ENCODE results near the gene ENTREP3. TPM values are rescaled to one million over a fixed set of nuclear protein-coding genes. Genes with fewer than 3 reads are reported as not detected.

Gene ENTREP3
- total and polyA plus RNA-seq, 5 donors: 9.4 to 22.3 (median 14.6) TPM

- Histone ChIP-seq H3K27ac (ENCODE audit: low read length) (no peak overlapping the region), H3K27me3 (ENCODE audit: control insufficient read depth, insufficient read depth) (no peaks in the 10 kb centered on the region), H3K4me3 (ENCODE audit: low read length) (no peak overlapping the region), H3K4me1 (ENCODE audit: control insufficient read depth, insufficient read depth, low read length) (no peaks in the 10 kb centered on the region), H3K9me3 (ENCODE audit: control insufficient read depth, low read length) (no peaks in the 10 kb centered on the region)
- 59% methylated on average over 10 of the region's 10 CpGs for WGBS
- ATAC-seq (no peak), DNase-seq (no peak)
- intact Hi-C loops (cut with DNase I): loop anchor here (5.0 kb wide), 1 partner anchor 44 kb away; the partner anchor contains the start of gene RUSC1 (in 4 of the 4)
Observed at GRCh38 chr1:155278689-155279160, 23.4 kb upstream of the ENTREP3 start.

DNA sequence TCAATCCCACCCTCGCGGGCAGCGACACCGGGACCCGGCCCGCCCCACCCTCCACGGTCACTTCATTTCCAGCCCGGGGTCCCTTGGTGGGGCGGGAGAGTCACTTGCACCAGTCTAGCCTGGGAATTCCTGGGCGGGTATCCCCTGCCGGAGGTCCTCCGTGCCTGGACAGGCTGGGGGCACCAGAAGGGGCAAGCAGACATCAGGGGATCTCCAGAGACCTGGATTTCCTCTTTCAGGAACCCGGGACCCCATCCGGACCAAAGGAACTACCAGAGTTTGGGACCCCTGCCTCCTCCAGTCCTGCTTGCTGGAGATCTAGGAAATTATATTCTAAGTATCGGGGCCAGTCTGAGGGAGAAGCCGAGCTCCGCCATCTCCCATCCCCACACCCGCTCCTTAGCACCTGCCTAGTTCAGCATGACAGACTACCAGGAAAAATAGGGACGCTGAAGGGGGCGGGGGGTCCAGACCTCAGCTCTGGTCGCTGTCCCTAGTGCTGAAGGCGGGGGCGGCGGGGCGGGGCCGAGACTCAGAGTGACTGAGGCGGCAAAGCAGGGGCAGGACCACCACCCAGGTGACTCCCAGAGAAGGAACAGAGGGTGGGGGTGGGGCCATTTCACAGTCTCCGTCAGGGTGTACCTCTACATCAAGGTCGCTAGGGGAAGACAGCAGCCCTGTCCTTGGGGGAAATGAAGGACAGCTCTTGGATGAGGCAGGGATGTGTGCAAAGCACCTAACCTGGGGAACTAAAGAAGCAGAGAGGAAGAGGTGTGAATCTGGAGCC lies 22.8 kb upstream of the ENTREP3 start:
- no peak overlapping the region for H3K27ac ChIP-seq (ENCODE audit: low read length)
- peak; percentile 59 to 83 (median 82) for DNase-seq

DNA sequence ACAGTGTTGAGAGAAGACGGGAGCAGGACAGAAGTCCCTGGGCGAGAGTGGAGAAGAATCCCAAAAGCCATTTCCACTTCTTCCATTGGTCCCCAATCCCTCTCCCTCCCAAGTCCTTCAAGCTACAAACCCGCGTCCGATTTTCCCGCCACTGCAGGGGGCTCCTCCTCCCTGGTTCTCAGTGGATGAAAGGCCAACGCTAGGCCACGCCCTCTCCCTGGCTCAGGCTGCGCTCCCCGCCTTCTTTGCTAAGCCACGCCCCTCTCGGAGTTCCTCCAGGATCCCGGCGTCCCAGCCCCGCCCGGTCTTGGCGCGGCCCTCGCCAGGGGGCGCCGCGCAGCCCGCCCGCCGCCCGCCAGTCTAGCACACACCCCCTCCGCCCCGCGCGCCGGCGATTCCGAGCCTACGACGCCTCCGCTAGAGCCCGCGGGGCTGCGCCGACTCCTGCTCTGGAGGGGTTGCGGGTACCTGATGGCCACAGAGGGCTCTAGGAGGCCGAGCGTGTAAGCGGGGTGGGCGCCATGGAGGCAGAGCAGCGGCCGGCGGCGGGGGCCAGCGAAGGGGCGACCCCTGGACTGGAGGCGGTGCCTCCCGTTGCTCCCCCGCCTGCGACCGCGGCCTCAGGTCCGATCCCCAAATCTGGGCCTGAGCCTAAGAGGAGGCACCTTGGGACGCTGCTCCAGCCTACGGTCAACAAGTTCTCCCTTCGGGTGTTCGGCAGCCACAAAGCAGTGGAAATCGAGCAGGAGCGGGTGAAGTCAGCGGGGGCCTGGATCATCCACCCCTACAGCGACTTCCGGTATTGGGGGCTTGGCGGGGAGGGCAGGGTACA lies 22.0 kb upstream of the ENTREP3 start, which contains the start of gene HCN3:
TSS of gene HCN3 (plus strand) at position 394 of the 832 bp plus-strand sequence. CDS start at position 522, 128 bp downstream.
- no peaks in the 10 kb centered on the region for H3K4me1 ChIP-seq (ENCODE audit: control insufficient read depth, insufficient read depth, low read length)
- peak; percentile 98 to 99 (median 99) for DNase-seq
- ATAC-seq: peak; percentile 86 to 91
- H3K4me3 ChIP-seq (ENCODE audit: low read length): peak within 1 kb of the TSS; percentile 62
- H3K27ac ChIP-seq (ENCODE audit: low read length): peak within 1 kb of the TSS; percentile 6
- no peaks in the 10 kb centered on the region for H3K9me3 ChIP-seq (ENCODE audit: control insufficient read depth, low read length)
- H3K27me3 ChIP-seq (ENCODE audit: control insufficient read depth, insufficient read depth): no peaks in the 10 kb centered on the region
- 1% methylated on average over 68 of the region's 68 CpGs for WGBS
- intact Hi-C loops (cut with DNase I): loop anchor here (5.0 kb wide), 1 partner anchor 45 kb away; the partner anchor contains the start of gene RUSC1 (in 4 of the 4)

More for the DNA sequence above, 22.8 kb upstream of the ENTREP3 start:
- Histone ChIP-seq H3K4me3 (ENCODE audit: low read length) (peak overlapping the region; percentile 62), H3K27me3 (ENCODE audit: control insufficient read depth, insufficient read depth) (no peaks in the 10 kb centered on the region), H3K9me3 (ENCODE audit: control insufficient read depth, low read length) (no peaks in the 10 kb centered on the region), H3K4me1 (ENCODE audit: control insufficient read depth, insufficient read depth, low read length) (no peaks in the 10 kb centered on the region)
- peak; percentile 7 to 13 for ATAC-seq
- intact Hi-C loops (cut with DNase I): loop anchor here (5.0 kb wide), 1 partner anchor 44 kb away; the partner anchor contains the start of gene RUSC1 (in 4 of the 4)
- 1% methylated on average over 29 of the region's 29 CpGs for whole genome bisulfite sequencing

DNA sequence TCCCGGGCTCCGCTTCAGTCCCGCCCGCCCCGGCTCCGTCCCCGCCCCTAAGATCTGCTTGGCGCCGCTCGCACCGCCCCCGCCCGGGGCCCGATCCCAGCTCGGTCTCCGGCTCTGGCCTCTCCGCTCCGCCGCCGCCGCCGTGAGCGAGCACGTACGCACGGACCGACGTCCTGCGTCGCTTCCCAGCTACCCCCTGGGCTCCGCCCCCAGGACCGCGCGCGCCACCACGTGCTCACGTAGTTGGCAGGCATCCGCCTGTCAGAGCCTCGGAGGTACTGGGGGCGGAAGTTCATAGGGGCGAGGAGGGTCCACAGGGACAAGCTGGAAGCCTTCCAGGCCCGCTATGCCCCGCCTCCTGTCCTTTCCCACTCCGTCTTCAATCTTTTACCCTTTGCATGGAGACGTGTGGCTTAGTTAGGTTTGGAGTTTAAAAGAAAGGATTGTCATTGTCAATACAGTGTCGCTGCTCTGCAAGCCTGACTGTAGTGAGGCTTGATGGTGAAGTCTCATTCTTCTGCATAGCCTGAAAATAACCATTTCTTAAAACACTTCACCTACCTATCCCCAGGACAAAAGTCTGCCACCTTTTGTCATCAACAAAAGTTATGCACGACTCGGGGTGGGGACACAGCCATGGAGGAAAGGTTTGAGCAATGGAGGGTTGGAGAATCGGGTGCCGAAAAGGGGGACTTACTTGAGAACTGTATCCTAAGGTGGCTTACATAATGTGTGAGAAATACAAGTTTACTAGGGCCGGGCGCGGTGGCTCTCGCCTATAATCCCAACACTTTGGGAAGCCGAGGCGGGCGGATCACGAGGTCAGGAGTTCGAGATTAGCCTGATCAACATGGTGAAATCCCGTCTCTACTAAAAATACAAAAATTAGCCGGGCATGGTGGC lies 18.3 kb upstream of the ENTREP3 start, which contains the start of gene CLK2:
TSS of gene CLK2 (minus strand) at position 162 of the 903 bp plus-strand sequence. CDS start 2,527 bp downstream, outside the sequence.
- intact Hi-C loops (cut with DNase I): no loop called here
- Histone ChIP-seq H3K4me3 (ENCODE audit: low read length) (peak within 1 kb of the TSS; percentile 62), H3K9me3 (ENCODE audit: control insufficient read depth, low read length) (no peaks in the 10 kb centered on the region), H3K4me1 (ENCODE audit: control insufficient read depth, insufficient read depth, low read length) (no peaks in the 10 kb centered on the region), H3K27ac (ENCODE audit: low read length) (peak within 1 kb of the TSS; percentile 65), H3K27me3 (ENCODE audit: control insufficient read depth, insufficient read depth) (no peaks in the 10 kb centered on the region)
- peak; percentile 93 to 95 for ATAC-seq
- 12% methylated on average over 61 of the region's 61 CpGs for WGBS
- DNase-seq: peak; percentile 98 to 99 (median 98)

DNA sequence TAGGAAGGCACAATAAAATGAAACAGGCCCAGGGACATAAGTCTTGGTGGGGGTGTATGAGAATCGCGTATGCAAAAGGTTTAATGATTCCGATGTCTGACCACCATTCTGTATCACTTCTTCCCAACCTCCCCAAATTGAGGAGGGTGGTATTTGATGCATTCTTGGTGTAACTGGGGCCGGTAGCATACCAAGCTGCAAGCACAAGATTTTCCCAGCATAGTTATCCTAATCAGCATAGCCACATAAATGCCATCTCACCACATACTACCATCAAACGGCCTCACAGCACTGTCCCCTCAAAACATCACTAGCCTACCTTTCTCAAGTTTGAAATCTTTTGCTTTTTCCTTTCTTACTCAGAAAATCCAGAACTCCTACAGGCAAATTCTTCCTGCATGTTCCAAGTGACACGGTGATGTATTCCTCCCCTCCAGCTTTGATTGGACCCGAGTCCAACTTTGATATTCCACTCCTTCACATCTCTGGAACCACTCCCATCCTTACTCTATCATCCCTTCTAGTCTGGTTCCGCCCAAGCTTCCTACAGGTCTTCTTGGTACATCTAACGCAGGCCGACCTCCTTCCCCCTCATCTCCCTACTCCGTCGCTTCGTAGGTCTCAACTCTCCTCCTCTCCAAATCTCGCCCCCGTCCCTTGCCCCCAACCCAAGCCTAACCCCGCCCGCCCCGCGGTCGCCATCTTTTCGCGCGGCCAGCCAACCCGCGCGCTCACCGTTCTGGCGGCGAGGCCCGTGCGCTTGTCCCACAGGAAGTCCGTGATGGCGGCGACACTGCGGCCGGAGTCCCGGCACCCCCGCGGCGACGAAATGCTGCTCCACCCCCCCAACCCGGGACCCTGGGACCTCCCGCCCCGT lies 17.4 kb upstream of the ENTREP3 start:
- intact Hi-C loops (cut with DNase I): no loop called here

GRCh38 chr1:155269381-155269780 lies 14.1 kb upstream of the ENTREP3 start:
- 92% methylated on average over 21 of the region's 21 CpGs for WGBS
- ATAC-seq (no peak), DNase-seq (no peak)
- Histone ChIP-seq H3K4me1 (ENCODE audit: control insufficient read depth, insufficient read depth, low read length) (no peaks in the 10 kb centered on the region), H3K9me3 (ENCODE audit: control insufficient read depth, low read length) (no peaks in the 10 kb centered on the region), H3K4me3 (ENCODE audit: low read length) (no peak overlapping the region), H3K27me3 (ENCODE audit: control insufficient read depth, insufficient read depth) (no peaks in the 10 kb centered on the region), H3K27ac (ENCODE audit: low read length) (no peak overlapping the region)
- intact Hi-C loops (cut with DNase I): loop anchor here in 1 of 4 donors (10.0 kb wide), 1 partner anchor 245 kb away; no protein-coding TSS in a partner anchor

More for the DNA sequence above, 17.4 kb upstream of the ENTREP3 start:
- peak; percentile 51 to 61 for ATAC-seq
- no peaks in the 10 kb centered on the region for H3K9me3 ChIP-seq (ENCODE audit: control insufficient read depth, low read length)
- H3K4me1 ChIP-seq (ENCODE audit: control insufficient read depth, insufficient read depth, low read length): no peaks in the 10 kb centered on the region
- H3K27ac ChIP-seq (ENCODE audit: low read length): peak overlapping the region; percentile 64
- H3K4me3 ChIP-seq (ENCODE audit: low read length): peak overlapping the region; percentile 62
- DNase-seq: no peak
- 4% methylated on average over 44 of the region's 44 CpGs for WGBS
- no peaks in the 10 kb centered on the region for H3K27me3 ChIP-seq (ENCODE audit: control insufficient read depth, insufficient read depth)

GRCh38 chr1:155268630-155269029 lies 13.3 kb upstream of the ENTREP3 start:
- intact Hi-C loops (cut with DNase I): loop anchor here in 1 of 4 donors (10.0 kb wide), 1 partner anchor 246 kb away; no protein-coding TSS in a partner anchor
- 89% methylated on average over 21 of the region's 21 CpGs for WGBS
- H3K27ac ChIP-seq (ENCODE audit: low read length): no peak overlapping the region

DNA sequence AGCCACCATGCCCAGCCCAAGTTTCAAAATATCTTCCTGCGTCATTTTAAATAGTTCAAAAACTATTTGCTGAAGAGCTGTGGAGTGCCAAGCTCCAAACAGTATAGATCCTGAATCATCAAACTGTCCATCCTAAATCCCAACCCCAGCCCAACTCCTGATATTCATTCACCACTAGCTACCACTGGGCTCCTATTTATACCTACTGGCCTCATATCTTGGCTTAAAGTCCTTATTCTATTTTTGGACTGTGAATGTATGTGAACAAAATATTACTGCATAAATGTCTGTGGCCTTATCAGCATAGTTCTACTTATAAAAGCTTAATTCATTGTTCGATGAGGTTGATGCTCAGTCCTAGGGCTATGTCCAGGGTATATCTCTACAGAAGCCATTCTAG lies 12.1 kb upstream of the ENTREP3 start:
- ATAC-seq (no peak), DNase-seq (no peak)
- no peaks in the 10 kb centered on the region for H3K27me3 ChIP-seq (ENCODE audit: control insufficient read depth, insufficient read depth)
- peaks cover 2% of the 10 kb centered on the region for H3K4me1 ChIP-seq (ENCODE audit: control insufficient read depth, insufficient read depth, low read length)
- H3K27ac ChIP-seq (ENCODE audit: low read length): peak overlapping the region; percentile 8
- H3K9me3 ChIP-seq (ENCODE audit: control insufficient read depth, low read length): no peaks in the 10 kb centered on the region
- H3K4me3 ChIP-seq (ENCODE audit: low read length): no peak overlapping the region
- intact Hi-C loops (cut with DNase I): loop anchor here in 1 of 4 donors (10.0 kb wide), 1 partner anchor 247 kb away; no protein-coding TSS in a partner anchor
- WGBS: 75% methylated on average over 2 of the region's 2 CpGs

More at GRCh38 chr1:155268630-155269029, 13.3 kb upstream of the ENTREP3 start:
- H3K4me1 ChIP-seq (ENCODE audit: control insufficient read depth, insufficient read depth, low read length): no peaks in the 10 kb centered on the region
- ATAC-seq (no peak), DNase-seq (no peak)
- no peaks in the 10 kb centered on the region for H3K27me3 ChIP-seq (ENCODE audit: control insufficient read depth, insufficient read depth)
- no peak overlapping the region for H3K4me3 ChIP-seq (ENCODE audit: low read length)
- no peaks in the 10 kb centered on the region for H3K9me3 ChIP-seq (ENCODE audit: control insufficient read depth, low read length)

- Histone ChIP-seq H3K4me3 (ENCODE audit: low read length) (no peak overlapping the region), H3K4me1 (ENCODE audit: control insufficient read depth, insufficient read depth, low read length) (peaks cover 2% of the 10 kb centered on the region), H3K9me3 (ENCODE audit: control insufficient read depth, low read length) (no peaks in the 10 kb centered on the region), H3K27me3 (ENCODE audit: control insufficient read depth, insufficient read depth) (no peaks in the 10 kb centered on the region), H3K27ac (ENCODE audit: low read length) (no peak overlapping the region)
- ATAC-seq (no peak), DNase-seq (no peak)
- intact Hi-C loops (cut with DNase I): loop anchor here in 1 of 4 donors (10.0 kb wide), 1 partner anchor 248 kb away; no protein-coding TSS in a partner anchor
- 75% methylated on average over 6 of the region's 6 CpGs for WGBS
Observed at GRCh38 chr1:155266553-155266952, 11.3 kb upstream of the ENTREP3 start.
